Fibroblast of peridontal ligament (primary cell): ENCODE data around the gene TOP2A.
"Not testable (repeated sequence)": the region's sequence is repeated elsewhere in the genome, so short reads cannot be mapped to it uniquely, and the experiment has no call there.

Experiments used
- DNase-seq: peaks from one replicate; pipeline ENCODE4 v3.0.0-alpha.2; 2010; ENCODE audit errors: extremely low read depth

Gene TOP2A

GRCh38 chr17:40430272-40431230 lies 12.9 kb upstream of the TOP2A start:
- no peak for DNase-seq

GRCh38 chr17:40427002-40427491 lies 9.4 kb upstream of the TOP2A start:
- no peak for DNase-seq

GRCh38 chr17:40425741-40426140 lies 8.0 kb upstream of the TOP2A start:
- no peak for DNase-seq

GRCh38 chr17:40422990-40423633 lies 5.4 kb upstream of the TOP2A start:
- no peak for DNase-seq

- no peak for DNase-seq
These were observed 2.0 kb upstream of the TOP2A start for GRCh38 chr17:40419559-40420331.

GRCh38 chr17:40418428-40418706 lies 671 bp upstream of the TOP2A start:
- DNase-seq, result no peak

- DNase-seq, result no peak
These were observed 463 bp downstream of the TOP2A start for GRCh38 chr17:40417258-40417608.

- DNase-seq, result no peak
These were observed 1.0 kb downstream of the TOP2A start for GRCh38 chr17:40416671-40417070.

GRCh38 chr17:40415390-40415789 lies 2.3 kb downstream of the TOP2A start:
- DNase-seq, result peak; percentile 81

GRCh38 chr17:40414312-40414711 lies 3.4 kb downstream of the TOP2A start:
- DNase-seq, result not testable (repeated sequence)

- no peak for DNase-seq
These were observed 4.8 kb downstream of the TOP2A start for GRCh38 chr17:40412880-40413279.

GRCh38 chr17:40411821-40412220 lies 5.9 kb downstream of the TOP2A start:
- no peak for DNase-seq

GRCh38 chr17:40410082-40410481 lies 7.6 kb downstream of the TOP2A start:
- DNase-seq, result no peak

- DNase-seq, result not testable (repeated sequence)
These were observed 8.2 kb downstream of the TOP2A start for GRCh38 chr17:40409540-40409939.

- no peak for DNase-seq
These were observed 10.2 kb downstream of the TOP2A start for GRCh38 chr17:40407460-40407859.

GRCh38 chr17:40404003-40404402 lies 13.7 kb downstream of the TOP2A start:
- no peak for DNase-seq

- no peak for DNase-seq
These were observed 15.0 kb downstream of the TOP2A start for GRCh38 chr17:40402668-40403067.

GRCh38 chr17:40399185-40399584 lies 18.5 kb downstream of the TOP2A start:
- DNase-seq, result peak; percentile 87

GRCh38 chr17:40386555-40386954 lies 31.1 kb downstream of the TOP2A start:
- not testable (repeated sequence) for DNase-seq

GRCh38 chr17:40382251-40382650 lies 35.4 kb downstream of the TOP2A start:
- DNase-seq, result peak; percentile 76

- no peak for DNase-seq
These were observed 38.7 kb downstream of the TOP2A start for GRCh38 chr17:40378966-40379365.

GRCh38 chr17:40377832-40378231 lies 39.9 kb downstream of the TOP2A start:
- DNase-seq, result no peak
